HUES6 (cell line): ENCODE data around the gene SLC7A6OS.

Experiments
- H3K27ac ChIP-seq: 2 replicates; pipeline ENCODE4 v1.7.0; 2013; ENCODE audit warnings: low read depth, mild to moderate bottlenecking, low read length, inconsistent platforms
- H3K27me3 ChIP-seq: 2 replicates; pipeline ENCODE4 v1.6.1; 2013; ENCODE audit warnings: low read length; ENCODE audit not compliant: control insufficient read depth, insufficient read depth
- H3K36me3 ChIP-seq: 2 replicates; pipeline ENCODE4 v1.6.1; 2013; ENCODE audit warnings: low read length; ENCODE audit not compliant: control insufficient read depth, insufficient read depth
- H3K4me1 ChIP-seq: 2 replicates; pipeline ENCODE4 v1.6.1; 2013; ENCODE audit warnings: low read length; ENCODE audit not compliant: control insufficient read depth, insufficient read depth
- H3K4me3 ChIP-seq: 2 replicates; pipeline ENCODE4 v1.5.1; 2013; ENCODE audit warnings: low read depth, low read length
- H3K9ac ChIP-seq: one replicate; pipeline ENCODE4 v1.6.1; 2013; ENCODE audit warnings: mild to moderate bottlenecking, low read length
- H3K9me3 ChIP-seq: 2 replicates; pipeline ENCODE4 v1.6.1; 2013; ENCODE audit warnings: low read depth, low read length; ENCODE audit not compliant: control insufficient read depth, insufficient read depth

SLC7A6OS gene

GRCh38 chr16:68286153-68287074 is 24.3 kb downstream of the SLC7A6OS start:
- H3K4me1 ChIP-seq, result peaks cover 7% of the 10 kb centered on the region; the same call in 1 of the 2 replicates
- H3K27ac ChIP-seq, result no peak overlapping the region
- no peaks in the 10 kb centered on the region for H3K9me3 ChIP-seq
- no peak overlapping the region for H3K4me3 ChIP-seq
- peaks cover 49% of the 10 kb centered on the region for H3K36me3 ChIP-seq
- H3K27me3 ChIP-seq, result no peaks in the 10 kb centered on the region
- no peak overlapping the region for H3K9ac ChIP-seq

GRCh38 chr16:68285683-68286082 is 25.1 kb downstream of the SLC7A6OS start:
- Histone ChIP-seq H3K36me3 (peaks cover 47% of the 10 kb centered on the region), H3K9ac (no peak overlapping the region), H3K4me3 (no peak overlapping the region), H3K27ac (no peak overlapping the region), H3K9me3 (no peaks in the 10 kb centered on the region), H3K27me3 (no peaks in the 10 kb centered on the region), H3K4me1 (peaks cover 7% of the 10 kb centered on the region; the same call in 1 of the 2 replicates)

- Histone ChIP-seq H3K9me3 (no peaks in the 10 kb centered on the region), H3K27me3 (no peaks in the 10 kb centered on the region), H3K4me3 (no peak overlapping the region), H3K4me1 (peaks cover 3% of the 10 kb centered on the region; the same call in 1 of the 2 replicates), H3K9ac (no peak overlapping the region), H3K27ac (no peak overlapping the region), H3K36me3 (peaks cover 41% of the 10 kb centered on the region)
Observed at GRCh38 chr16:68284847-68285246, 25.9 kb downstream of the SLC7A6OS start.

- no peaks in the 10 kb centered on the region for H3K4me1 ChIP-seq
- no peaks in the 10 kb centered on the region for H3K9me3 ChIP-seq
- H3K27me3 ChIP-seq, result no peaks in the 10 kb centered on the region
- no peak overlapping the region for H3K4me3 ChIP-seq
- no peak overlapping the region for H3K9ac ChIP-seq
- no peak overlapping the region for H3K27ac ChIP-seq
- H3K36me3 ChIP-seq, result peaks cover 41% of the 10 kb centered on the region
Observed at GRCh38 chr16:68283801-68284598, 26.7 kb downstream of the SLC7A6OS start.

GRCh38 chr16:68283346-68283745 is 27.4 kb downstream of the SLC7A6OS start:
- H3K9me3 ChIP-seq, result no peaks in the 10 kb centered on the region
- H3K4me1 ChIP-seq, result no peaks in the 10 kb centered on the region
- no peak overlapping the region for H3K27ac ChIP-seq
- H3K9ac ChIP-seq, result no peak overlapping the region
- H3K4me3 ChIP-seq, result no peak overlapping the region
- H3K36me3 ChIP-seq, result peaks cover 41% of the 10 kb centered on the region
- no peaks in the 10 kb centered on the region for H3K27me3 ChIP-seq

- Histone ChIP-seq H3K9ac (no peak overlapping the region), H3K36me3 (peaks cover 29% of the 10 kb centered on the region), H3K4me1 (no peaks in the 10 kb centered on the region), H3K27ac (no peak overlapping the region), H3K27me3 (no peaks in the 10 kb centered on the region), H3K4me3 (no peak overlapping the region), H3K9me3 (no peaks in the 10 kb centered on the region)
Observed at GRCh38 chr16:68282064-68282452, 28.7 kb downstream of the SLC7A6OS start.

GRCh38 chr16:68281368-68282063 is 29.2 kb downstream of the SLC7A6OS start:
- Histone ChIP-seq H3K36me3 (peaks cover 25% of the 10 kb centered on the region), H3K9me3 (no peaks in the 10 kb centered on the region), H3K9ac (no peak overlapping the region), H3K4me3 (no peak overlapping the region), H3K27ac (no peak overlapping the region), H3K27me3 (no peaks in the 10 kb centered on the region), H3K4me1 (no peaks in the 10 kb centered on the region)

- H3K36me3 ChIP-seq, result peaks cover 27% of the 10 kb centered on the region
- H3K27me3 ChIP-seq, result no peaks in the 10 kb centered on the region
- H3K9ac ChIP-seq, result no peak overlapping the region
- H3K4me1 ChIP-seq, result no peaks in the 10 kb centered on the region
- no peaks in the 10 kb centered on the region for H3K9me3 ChIP-seq
- no peak overlapping the region for H3K27ac ChIP-seq
- no peak overlapping the region for H3K4me3 ChIP-seq
Observed at GRCh38 chr16:68279726-68280558, 30.8 kb downstream of the SLC7A6OS start.

GRCh38 chr16:68276223-68276622 is 34.5 kb downstream of the SLC7A6OS start:
- Histone ChIP-seq H3K4me3 (no peak overlapping the region), H3K27me3 (no peaks in the 10 kb centered on the region), H3K9ac (no peak overlapping the region), H3K36me3 (peaks cover 39% of the 10 kb centered on the region), H3K4me1 (no peaks in the 10 kb centered on the region), H3K9me3 (no peaks in the 10 kb centered on the region), H3K27ac (no peak overlapping the region)

GRCh38 chr16:68275611-68276191 is 35.0 kb downstream of the SLC7A6OS start:
- Histone ChIP-seq H3K4me3 (no peak overlapping the region), H3K9me3 (no peaks in the 10 kb centered on the region), H3K27ac (no peak overlapping the region), H3K27me3 (no peaks in the 10 kb centered on the region), H3K36me3 (peaks cover 38% of the 10 kb centered on the region), H3K4me1 (no peaks in the 10 kb centered on the region), H3K9ac (no peak overlapping the region)
